Hindlimb muscle (tissue), 1 donor: ENCODE results near the gene SLC35A5. TPM values are rescaled to one million over a fixed set of nuclear protein-coding genes. Genes with fewer than 3 reads are reported as not detected.

Experiments
- DNase-seq: peaks from one replicate; pipeline ENCODE4 v3.0.0-alpha.2; 2013
- polyA plus RNA-seq: library from polyadenylated mRNA; unstranded; fragments of 120-200 nt; gene quantifications from one replicate; pipeline ENCODE4 v1.2.1, GENCODE V29; 2013; ENCODE audit not compliant: insufficient read length

Gene SLC35A5
- polyA plus RNA-seq, 1 donor = 24.4 TPM

DNA sequence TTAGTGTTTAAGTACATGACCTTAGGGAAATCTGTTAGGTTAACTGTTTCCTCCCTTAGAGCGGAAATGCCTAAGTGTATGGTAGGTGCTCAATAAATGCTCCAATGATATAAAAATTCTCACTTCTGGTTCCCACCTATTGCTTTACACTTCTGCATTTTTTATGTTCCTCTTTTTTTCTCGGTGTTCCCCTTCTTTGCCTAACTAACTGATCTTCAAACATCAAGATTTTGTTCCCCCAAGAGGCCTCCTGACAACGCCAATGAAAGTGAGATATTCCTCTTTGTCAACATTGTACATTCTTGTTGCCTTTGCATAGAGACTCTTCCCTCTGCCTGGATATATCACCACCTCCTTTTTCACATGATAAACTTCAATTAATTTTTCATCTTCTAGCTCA, 17.4 kb downstream of the SLC35A5 start:
- no peak for DNase-seq

DNA sequence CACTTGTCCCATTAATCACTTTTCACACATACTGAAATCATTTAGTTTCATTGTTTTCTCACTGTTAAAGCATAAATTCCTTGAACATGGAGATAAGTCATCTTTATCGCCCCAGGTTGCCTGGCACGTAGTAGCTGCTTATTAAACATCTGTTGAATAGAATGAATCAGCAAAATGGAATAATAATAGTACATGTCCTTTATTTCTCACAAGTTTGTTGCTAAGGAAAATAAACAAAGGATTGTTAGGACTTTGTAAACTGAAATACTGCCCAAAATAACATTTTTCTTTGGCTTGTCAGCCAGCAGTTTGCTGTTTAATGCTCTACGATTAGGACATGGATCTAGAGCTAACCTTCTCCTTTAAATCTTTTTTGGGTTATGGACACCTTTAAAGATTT, 17.9 kb downstream of the SLC35A5 start:
- no peak for DNase-seq

DNA sequence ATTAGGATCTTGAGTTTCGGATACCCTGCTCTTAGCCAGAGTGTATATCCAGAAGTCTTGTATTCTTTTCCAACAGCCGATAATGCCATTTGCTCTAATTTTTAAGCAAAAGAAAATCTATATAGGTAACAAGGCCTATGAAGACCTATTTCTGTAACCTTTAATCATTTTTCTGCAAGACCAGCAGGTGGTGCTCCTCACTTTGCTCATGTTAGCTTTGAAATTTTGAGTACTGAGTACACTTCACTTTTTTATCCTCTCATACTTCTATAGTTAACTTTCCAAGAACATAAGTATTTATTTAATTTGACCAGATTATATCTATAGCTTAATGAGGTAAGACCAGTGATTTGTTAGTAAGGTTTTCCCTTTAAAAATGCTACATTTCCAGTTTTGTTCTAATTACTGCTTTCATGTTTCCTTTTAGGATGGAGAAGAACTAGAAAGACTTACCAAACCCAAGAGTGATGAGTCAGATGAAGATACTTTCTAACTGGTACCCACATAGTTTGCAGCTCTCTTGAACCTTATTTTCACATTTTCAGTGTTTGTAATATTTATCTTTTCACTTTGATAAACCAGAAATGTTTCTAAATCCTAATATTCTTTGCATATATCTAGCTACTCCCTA, 20.5 kb downstream of the SLC35A5 start:
- peak; percentile 63 for DNase-seq

DNA sequence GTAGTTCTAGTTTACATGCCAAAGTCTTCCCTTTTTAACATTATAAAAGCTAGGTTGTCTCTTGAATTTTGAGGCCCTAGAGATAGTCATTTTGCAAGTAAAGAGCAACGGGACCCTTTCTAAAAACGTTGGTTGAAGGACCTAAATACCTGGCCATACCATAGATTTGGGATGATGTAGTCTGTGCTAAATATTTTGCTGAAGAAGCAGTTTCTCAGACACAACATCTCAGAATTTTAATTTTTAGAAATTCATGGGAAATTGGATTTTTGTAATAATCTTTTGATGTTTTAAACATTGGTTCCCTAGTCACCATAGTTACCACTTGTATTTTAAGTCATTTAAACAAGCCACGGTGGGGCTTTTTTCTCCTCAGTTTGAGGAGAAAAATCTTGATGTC, 21.3 kb downstream of the SLC35A5 start:
- no peak for DNase-seq

DNA sequence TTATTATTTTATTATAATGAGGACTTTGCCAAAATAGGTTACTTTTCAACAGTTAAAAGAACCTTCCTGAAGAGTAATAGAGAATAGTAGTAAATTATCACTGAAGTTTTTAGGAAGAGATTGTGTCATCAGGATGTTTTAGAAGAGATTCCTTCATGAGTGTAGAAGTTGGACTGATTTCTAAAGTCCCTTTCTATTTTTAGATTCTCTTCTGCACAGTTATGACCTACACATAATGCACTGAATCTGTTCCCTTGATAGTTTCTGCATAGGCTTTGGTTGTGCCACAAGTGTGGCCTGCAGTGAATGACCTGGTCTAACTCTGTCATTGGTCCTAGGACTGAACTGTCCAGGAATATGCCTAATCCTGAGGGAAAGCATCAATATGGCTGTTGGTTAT, 23.9 kb downstream of the SLC35A5 start:
- DNase-seq = no peak

DNA sequence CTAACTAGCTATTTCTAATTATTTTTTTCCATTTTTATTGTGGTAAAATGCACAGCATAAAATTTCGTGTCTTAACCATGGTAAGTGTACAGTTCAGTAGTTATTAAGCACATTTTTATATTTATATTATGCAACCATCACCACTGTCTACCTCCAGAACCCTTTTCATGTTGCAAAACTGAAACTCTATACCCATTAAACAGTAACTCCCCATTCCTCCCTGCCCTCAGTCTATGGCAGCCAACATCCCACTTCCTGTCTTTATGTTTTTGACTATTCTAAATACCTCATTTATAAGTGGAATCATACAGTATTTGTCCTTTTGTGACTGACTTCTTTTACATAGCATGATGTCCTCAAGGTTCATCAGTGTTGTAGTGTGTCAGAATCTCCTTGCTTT, 25.5 kb downstream of the SLC35A5 start:
- DNase-seq = no peak

DNA sequence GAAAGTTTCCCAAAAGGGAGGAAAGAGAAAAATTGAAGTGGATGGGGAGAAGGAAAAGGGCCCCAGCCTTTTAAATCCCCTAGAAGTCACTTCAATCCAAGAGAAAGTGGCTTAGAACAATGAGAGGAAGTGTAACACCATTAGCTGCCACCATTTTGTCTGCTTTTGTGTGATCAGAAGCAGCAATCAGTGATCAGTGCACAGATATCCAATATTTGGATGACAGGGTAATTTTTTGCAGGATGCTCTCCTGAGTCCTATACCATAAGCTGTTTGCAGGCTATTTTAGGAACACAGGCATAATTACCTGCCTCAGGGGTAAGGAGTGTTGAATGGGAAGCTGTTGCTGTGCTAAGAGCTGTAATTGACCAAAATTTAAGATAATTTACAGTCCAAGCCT, 31.4 kb downstream of the SLC35A5 start:
- no peak for DNase-seq

DNA sequence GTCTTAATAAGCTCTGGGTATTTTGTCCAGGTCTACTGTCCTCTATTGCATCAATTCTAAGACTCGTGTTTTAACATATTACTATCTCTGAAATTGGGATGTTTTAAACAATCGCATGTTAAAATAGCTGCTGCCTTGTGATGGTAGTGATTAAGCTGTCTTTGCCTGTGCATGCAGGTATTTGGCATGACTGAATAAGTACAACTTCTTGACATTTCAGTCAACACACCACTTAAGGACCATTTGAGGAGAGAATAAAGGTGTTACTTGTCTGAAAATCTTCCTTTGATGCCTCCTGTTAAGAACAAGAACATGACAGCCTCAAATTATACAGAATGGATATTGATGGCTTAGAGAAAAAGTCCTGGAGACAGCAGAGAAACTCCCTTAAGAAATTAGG, 33.0 kb downstream of the SLC35A5 start:
- DNase-seq = no peak

DNA sequence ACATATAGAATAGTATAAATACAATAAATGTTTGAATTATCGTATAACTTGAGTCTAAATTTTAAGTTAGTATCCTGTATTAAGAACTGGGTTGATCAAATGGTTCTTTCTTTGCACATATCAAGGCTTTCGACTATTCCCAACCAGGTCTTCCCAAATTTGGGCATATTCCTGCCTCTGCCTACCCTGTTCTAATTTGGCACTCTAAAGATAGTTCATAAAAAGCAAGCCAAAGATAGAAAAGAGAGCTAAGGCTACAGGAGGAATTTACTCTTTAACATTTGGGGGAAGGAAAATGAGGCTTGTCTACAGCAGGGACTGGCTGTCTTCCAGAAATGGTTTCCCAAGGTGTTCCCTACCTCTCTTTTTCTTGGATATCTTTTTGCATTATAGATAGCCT, 36.1 kb downstream of the SLC35A5 start:
- DNase-seq = no peak

DNA sequence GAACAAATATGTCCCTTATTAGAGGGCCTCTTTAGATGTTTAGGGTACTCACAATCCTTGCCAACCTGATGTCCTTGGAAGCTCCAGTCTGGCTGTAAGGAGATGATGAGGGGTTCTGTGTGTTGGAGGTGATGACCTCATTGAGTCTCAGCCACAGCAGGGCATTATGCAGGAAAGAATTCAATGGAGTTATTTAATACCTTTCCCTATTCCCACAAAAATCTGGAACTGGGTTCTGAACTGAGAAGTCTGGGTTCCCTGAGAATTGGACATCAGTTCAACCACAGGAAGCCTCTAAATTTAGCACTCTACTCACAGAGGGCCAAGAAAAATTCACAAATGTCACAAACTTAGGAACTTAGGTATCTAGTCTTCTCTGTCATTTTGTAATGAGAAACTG, 36.9 kb downstream of the SLC35A5 start:
- DNase-seq = no peak

DNA sequence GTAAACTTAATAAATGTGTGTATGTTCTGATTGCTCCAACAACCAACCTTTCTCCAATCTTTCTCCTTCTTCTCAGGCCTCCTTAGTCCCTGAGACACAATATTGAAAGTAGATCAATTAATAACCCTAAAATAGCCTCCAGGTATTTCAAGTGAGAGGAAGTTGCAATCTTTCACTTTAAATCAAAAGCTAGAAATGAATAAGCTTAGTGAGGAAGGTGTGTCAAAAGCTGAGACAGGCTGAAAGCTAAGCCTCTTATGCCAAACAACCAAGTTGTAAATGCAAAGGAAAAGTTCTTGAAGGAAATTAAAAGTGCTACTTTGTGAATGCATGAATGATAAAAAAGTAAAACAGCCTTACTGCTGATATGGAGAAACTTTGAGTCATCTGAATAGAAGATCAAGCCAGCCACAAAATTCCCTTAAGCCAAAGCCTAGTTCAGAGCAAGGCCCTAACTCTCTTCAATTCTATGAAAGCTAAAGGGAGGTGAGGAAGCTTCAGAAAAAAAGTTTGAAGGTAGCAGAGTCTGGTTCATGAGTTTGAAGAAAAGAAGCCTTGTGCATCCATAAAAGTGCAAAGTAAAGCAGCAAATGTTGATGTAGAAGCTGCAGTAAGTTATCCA, 40.5 kb downstream of the SLC35A5 start:
- no peak for DNase-seq

DNA sequence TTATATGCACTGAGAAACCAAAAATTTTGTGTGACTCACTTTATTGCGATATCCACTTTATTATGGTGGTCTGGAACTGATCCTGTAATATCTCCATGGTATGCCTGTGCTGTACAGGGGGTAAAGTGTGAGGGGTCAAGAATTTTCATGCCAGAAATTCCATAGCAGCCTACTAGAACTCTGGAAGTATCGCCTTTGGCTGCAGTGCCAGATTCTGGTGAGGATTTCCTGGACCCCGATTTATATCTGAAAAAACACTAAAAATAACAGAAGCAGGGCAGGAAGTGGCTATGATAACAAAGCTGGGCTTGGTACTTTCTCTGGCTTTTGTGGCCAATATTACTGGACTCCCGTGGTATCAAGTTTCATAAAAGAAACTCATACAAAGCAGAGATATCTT, 42.7 kb downstream of the SLC35A5 start:
- no peak for DNase-seq

DNA sequence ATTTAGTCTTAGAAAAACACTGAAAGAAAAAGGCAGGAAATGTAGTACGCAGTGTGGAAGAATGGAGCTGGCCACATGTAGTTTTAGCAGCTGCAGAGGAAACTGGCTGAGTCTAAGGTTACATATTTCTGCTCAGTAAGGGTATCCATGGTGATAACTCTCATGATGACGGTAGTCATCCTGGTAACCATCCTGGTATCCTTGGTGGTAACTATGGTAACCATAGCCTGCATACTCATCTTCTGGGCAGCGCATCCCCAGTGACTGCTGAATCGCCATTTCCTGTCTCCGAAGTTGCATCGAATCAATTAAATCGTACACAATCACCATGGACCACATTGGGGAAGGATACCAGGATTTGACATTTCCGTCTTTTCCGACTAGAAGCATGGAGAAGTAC, 43.4 kb downstream of the SLC35A5 start:
- peak; percentile 36 for DNase-seq

DNA sequence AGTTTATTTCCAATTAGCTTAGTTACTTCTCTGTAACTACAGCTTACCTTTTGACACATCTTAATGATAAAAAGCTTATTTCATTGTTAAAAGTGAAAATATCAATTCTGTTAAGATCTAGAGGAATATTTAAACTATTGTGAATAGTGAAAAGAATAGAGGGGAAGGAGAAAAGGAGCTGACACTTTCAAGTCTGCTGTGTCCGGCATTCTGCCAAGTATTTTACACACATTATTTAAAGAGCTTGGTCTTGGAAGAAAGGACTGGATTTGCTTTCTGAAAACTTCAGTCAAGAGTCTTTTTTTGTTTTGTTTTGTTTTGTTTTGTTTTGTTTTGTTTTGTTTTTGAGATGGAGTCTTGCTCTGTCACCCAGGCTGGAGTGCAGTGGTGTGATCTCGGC, 44.3 kb downstream of the SLC35A5 start:
- DNase-seq = no peak

DNA sequence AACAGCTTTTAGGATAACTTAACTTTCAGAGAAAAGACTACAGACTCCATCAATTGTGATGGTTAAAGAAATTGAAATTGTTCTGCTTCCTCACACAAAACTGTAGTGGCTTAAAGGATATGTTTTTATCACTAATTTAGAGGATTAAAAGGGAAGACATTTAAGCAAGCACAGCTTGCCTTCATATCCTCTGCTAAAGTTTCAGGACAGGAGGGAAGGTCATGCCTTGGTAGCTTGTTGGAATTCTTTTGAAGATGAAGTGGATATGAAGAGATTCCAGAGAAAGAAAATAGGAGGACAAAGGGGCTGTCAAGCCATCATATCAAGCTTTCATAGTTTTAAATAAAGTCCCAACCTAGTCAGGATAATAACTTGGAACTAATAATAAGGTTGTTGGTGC, 46.0 kb downstream of the SLC35A5 start:
- no peak for DNase-seq

DNA sequence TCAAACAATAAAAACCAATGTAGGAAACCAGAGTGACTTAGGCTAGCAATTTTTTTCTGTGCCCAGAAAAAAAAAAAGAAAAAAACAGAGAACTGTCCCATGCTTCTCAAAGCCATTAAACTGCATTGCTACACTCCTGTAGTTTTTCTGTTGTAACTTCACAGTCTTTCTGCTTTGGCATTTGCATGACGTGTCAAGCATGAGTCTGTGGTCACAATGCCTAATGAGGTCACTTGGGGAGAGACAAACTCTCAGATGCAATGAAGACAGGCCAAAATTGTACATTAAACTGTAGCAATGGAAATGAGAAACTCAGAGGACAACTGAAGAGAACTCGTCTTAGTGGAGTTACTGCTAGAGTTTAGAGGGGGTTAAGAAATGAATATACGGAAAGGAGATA, 48.3 kb downstream of the SLC35A5 start:
- no peak for DNase-seq

DNA sequence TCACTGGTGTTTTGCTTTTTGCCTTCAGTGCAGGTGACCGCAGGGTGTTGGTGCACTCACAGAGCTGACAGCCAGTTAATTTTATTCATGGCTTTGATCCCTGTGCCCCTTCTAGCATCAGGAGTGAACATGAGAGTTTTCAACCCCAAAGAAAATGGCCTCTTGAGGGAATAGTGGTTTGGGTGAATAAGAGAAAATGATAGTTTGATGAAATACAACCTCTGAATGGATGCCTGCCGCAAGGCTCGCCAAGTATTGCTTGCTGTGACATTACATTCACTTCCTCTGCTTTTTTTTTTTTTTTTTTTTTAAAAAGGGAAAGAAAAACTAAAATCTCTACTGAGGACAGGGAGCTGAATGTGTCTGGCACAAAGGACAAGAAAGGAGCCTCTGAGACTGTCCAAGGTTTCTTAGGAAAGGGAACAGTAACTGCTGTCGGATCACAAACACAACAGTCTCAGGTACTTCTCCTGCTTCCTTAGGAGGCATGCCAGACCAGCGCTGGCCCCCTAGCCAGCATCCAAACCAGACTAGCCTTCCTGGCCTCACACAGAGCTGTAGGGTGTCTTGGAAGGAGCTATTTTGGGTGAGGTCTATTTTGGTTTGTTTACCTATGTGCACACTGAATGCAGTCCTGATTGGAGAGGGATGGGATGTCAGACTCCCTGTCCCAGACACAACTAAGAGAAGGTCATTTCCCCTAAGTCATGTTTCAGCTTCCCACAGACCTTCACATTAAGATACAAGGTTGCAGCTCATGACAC, 50.1 kb downstream of the SLC35A5 start:
- no peak for DNase-seq

DNA sequence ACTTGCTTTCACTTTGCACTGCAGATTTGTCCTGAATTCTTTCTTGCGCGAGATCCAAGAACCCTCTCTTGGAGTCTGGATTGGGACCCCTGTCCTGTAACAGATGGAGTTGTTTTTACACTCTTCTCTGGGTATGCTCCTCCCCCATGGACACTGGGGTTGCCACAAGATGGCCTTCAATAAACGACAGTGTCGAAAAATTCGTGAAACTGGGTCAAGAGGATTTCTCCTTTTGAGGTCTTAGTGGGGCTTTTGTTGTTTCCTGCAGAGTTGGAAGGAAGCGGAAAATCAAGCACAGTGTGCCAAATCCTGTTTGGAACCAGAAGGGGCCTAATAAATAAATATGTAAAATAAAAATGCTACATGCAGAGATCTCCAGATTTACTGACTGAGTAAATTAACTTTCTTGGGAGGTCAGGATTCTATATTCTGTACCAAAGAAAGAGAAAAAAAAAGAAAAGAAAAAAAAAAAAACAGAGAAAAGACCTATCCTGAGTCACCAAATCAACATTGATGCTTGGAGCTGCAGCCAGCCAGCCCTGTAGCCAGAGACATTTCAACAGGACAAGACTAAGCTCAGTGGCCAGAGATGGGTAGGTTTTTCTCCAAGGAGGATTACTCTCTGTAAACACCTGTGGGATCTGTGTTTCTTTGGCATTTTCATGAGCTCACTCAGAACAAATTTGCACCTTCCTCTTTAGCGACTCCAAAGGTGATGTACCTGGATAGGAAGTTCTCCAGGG, 54.3 kb downstream of the SLC35A5 start:
- no peak for DNase-seq

DNA sequence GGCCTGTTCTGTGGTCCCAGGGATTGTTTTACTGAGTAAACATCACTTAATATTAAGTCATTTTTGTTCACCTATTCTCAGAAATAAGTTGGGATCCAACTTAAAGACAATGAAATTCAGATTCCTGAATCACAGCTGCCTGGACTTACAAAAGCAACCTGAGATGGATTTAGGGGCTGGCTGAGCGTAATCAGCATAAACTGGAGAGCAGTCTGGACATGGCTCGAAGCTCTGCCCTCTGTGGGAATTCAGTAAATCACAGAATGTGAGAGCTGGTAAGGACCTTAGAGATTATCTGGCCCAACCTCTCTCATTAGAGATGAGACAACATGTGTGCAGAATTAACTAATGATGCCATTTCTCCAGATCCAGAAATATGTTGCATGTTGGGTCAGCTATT, 55.4 kb downstream of the SLC35A5 start:
- no peak for DNase-seq

DNA sequence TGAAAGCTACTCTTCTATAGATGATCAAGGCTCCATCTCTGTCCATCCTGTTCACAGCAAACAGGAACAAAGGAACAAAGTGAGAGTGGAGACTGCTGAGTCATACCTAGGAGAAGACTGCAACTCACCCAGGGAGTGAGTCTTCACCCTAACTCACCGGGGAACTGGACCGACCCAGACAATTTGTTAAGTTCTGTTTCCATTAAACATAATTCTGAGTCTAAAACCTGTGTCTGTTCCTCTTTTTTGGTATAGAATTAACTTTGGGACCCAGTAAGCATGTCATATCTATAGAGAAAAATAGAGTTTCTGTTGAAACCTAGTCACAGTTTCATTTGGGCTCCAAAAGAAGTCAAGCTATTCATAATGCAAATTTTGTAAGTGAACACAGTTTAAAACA, 57.5 kb downstream of the SLC35A5 start:
- no peak for DNase-seq

DNA sequence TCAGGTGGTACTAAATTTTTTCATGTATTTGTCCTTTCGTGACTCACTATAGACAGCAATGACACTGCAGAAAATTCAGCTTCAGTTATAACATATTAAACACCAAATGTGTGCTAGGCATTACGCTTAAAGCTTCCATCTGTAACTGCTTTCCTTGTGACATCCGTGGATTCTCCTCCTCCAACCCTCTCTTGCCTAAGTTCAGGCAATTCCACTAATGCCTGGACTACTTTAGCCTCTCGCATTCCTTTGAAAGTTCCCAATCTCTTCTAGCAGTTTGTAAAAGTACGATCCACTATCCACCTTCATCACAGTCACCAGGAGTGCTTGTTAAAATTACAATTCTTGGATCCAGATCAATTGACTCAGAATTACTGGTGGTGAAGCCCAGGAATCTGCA, 61.4 kb downstream of the SLC35A5 start:
- no peak for DNase-seq

DNA sequence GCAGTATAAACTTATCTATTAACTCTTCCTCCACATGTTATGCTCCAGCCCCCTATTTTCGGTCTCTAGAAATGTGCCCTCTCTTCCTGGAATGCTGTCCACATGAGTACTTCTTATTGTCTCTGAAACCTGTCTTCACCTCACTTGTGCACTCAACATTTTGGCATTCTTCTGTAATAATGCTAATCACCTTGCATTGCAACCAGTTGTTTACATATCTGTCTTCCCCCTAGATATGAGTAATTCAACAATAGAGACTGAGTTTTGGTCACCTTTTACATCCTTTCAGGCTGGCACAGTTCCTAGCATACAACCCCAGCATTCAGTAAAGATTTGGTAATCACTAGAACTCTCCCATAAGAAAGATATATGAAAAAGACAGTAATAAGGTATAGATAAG, 61.9 kb downstream of the SLC35A5 start:
- DNase-seq = no peak

DNA sequence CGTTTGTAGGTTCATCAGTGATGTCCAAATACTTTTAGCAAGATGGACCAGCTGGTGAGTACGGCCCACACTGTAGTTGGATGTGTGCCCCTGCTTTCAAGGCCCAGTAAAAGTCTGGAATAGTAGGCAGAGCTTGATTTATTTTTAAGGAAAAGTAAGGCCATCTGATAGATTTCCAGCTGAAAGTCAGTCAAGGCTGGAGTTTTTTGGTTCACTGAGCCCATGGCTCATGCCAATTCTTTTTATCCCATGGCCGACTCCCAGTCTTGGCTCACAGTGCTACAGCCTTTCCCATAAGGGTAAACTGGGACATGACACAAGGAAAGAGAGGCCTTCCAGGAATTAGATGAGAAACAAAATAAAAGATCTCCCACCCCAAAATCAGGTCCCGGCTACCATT, 65.6 kb downstream of the SLC35A5 start:
- peak; percentile 59 for DNase-seq
